Measurements from ENCODE around the gene FRYL. TPM values are rescaled to one million over a fixed set of nuclear protein-coding genes. Genes with fewer than 3 reads are reported as not detected.

FRYL gene
- total and polyA plus RNA-seq, 4 experiments from 2014 or later = 17.1 to 134 (median 83.7) TPM

- POLR2A ChIA-PET (ENCODE audit: partially characterized antibody) = no interaction called here
- H3K4me1 Mint-ChIP-seq = peaks cover 12 to 13% (median 13%) of the 10 kb centered on the region in 4 donors
- peaks cover 0 to 6% (median 0%) of the 10 kb centered on the region in 8 donors for H3K9me3 Mint-ChIP-seq
- peaks cover 35 to 42% of the 10 kb centered on the region in 2 donors for H3K27me3 Mint-ChIP-seq
- no peak for DNase-seq
- H3K27ac Mint-ChIP-seq = no peak overlapping the region
- H3K27ac ChIP-seq (ENCODE audit: low read depth, low read length) = no peak overlapping the region
- no peak overlapping the region for H3K4me3 ChIP-seq (ENCODE audit: low read length in 2 of 2)
- H3K9me3 ChIP-seq (ENCODE audit: control insufficient read depth in 1 of 2, low read length in 2 of 2) = no peaks in the 10 kb centered on the region
- CTCF ChIA-PET (ENCODE audit: partially characterized antibody) = no interaction called here
- H3K36me3 Mint-ChIP-seq = no peaks in the 10 kb centered on the region
- peaks cover 20% of the 10 kb centered on the region for H3K27me3 ChIP-seq (ENCODE audit: insufficient read depth, low read length)
- H3K36me3 ChIP-seq (ENCODE audit: insufficient read depth, low read length) = no peaks in the 10 kb centered on the region
- intact Hi-C loops (cut with micrococcal nuclease) = loop anchor here (5.0 kb wide), 1 partner anchor 139 kb away; the partner anchor contains the start of gene SLAIN2
- peaks cover 11% of the 10 kb centered on the region for H3K4me1 ChIP-seq (ENCODE audit: insufficient read depth, low read length)
- peak overlapping the region in 1 of 8 donors; percentile 22 for H3K4me3 Mint-ChIP-seq
Observed at GRCh38 chr4:48481581-48481980, 298.5 kb downstream of the FRYL start.

GRCh38 chr4:48478273-48478672 lies 301.8 kb downstream of the FRYL start:
- Histone ChIP-seq H3K36me3 (ENCODE audit: insufficient read depth, low read length) (no peaks in the 10 kb centered on the region), H3K4me1 (ENCODE audit: insufficient read depth, low read length) (no peaks in the 10 kb centered on the region), H3K27ac (ENCODE audit: low read depth, low read length) (no peak overlapping the region), H3K4me3 (ENCODE audit: low read length in 2 of 2) (no peak overlapping the region), H3K9me3 (ENCODE audit: control insufficient read depth in 1 of 2, low read length in 2 of 2) (no peaks in the 10 kb centered on the region), H3K27me3 (ENCODE audit: insufficient read depth, low read length) (peaks cover 8% of the 10 kb centered on the region)
- DNase-seq = no peak
- Mint-ChIP-seq H3K4me1 (peaks cover 0 to 4% (median 3%) of the 10 kb centered on the region in 4 donors), H3K27ac (no peak overlapping the region), H3K4me3 (no peak overlapping the region), H3K9me3 (peaks cover 0 to 4% (median 0%) of the 10 kb centered on the region in 8 donors), H3K36me3 (no peaks in the 10 kb centered on the region), H3K27me3 (peaks cover 25 to 28% of the 10 kb centered on the region in 2 donors)
- CTCF ChIA-PET (ENCODE audit: partially characterized antibody) = no interaction called here
- intact Hi-C loops (cut with micrococcal nuclease) = no loop called here
- POLR2A ChIA-PET (ENCODE audit: partially characterized antibody) = no interaction called here

GRCh38 chr4:48475770-48476169 lies 304.3 kb downstream of the FRYL start:
- no peak for DNase-seq
- Histone ChIP-seq H3K27me3 (ENCODE audit: insufficient read depth, low read length) (no peaks in the 10 kb centered on the region), H3K4me3 (ENCODE audit: low read length in 2 of 2) (no peak overlapping the region), H3K9me3 (ENCODE audit: control insufficient read depth in 1 of 2, low read length in 2 of 2) (no peaks in the 10 kb centered on the region), H3K27ac (ENCODE audit: low read depth, low read length) (no peak overlapping the region), H3K4me1 (ENCODE audit: insufficient read depth, low read length) (no peaks in the 10 kb centered on the region), H3K36me3 (ENCODE audit: insufficient read depth, low read length) (no peaks in the 10 kb centered on the region)
- Mint-ChIP-seq H3K27me3 (peaks cover 3 to 7% of the 10 kb centered on the region in 2 donors), H3K9me3 (peaks cover 0 to 2% (median 0%) of the 10 kb centered on the region in 8 donors), H3K4me1 (no peaks in the 10 kb centered on the region), H3K36me3 (no peaks in the 10 kb centered on the region), H3K4me3 (no peak overlapping the region), H3K27ac (no peak overlapping the region)
- intact Hi-C loops (cut with micrococcal nuclease) = no loop called here
- CTCF ChIA-PET (ENCODE audit: partially characterized antibody) = no interaction called here
- POLR2A ChIA-PET (ENCODE audit: partially characterized antibody) = no interaction called here

GRCh38 chr4:48472794-48473193 lies 307.3 kb downstream of the FRYL start:
- no peaks in the 10 kb centered on the region for H3K9me3 ChIP-seq (ENCODE audit: control insufficient read depth in 1 of 2, low read length in 2 of 2)
- no peaks in the 10 kb centered on the region for H3K4me1 ChIP-seq (ENCODE audit: insufficient read depth, low read length)
- CTCF ChIA-PET (ENCODE audit: partially characterized antibody) = no interaction called here
- no peak overlapping the region for H3K4me3 Mint-ChIP-seq
- no peaks in the 10 kb centered on the region for H3K36me3 ChIP-seq (ENCODE audit: insufficient read depth, low read length)
- no peak overlapping the region for H3K27ac Mint-ChIP-seq
- no peaks in the 10 kb centered on the region for H3K27me3 ChIP-seq (ENCODE audit: insufficient read depth, low read length)
- H3K27ac ChIP-seq (ENCODE audit: low read depth, low read length) = no peak overlapping the region
- no peaks in the 10 kb centered on the region for H3K36me3 Mint-ChIP-seq
- peaks cover 2 to 12% of the 10 kb centered on the region in 2 donors for H3K27me3 Mint-ChIP-seq
- peaks cover 0 to 2% (median 0%) of the 10 kb centered on the region in 8 donors for H3K9me3 Mint-ChIP-seq
- intact Hi-C loops (cut with micrococcal nuclease) = no loop called here
- DNase-seq = no peak
- no peak overlapping the region for H3K4me3 ChIP-seq (ENCODE audit: low read length in 2 of 2)
- POLR2A ChIA-PET (ENCODE audit: partially characterized antibody) = no interaction called here
- no peaks in the 10 kb centered on the region for H3K4me1 Mint-ChIP-seq

- no peaks in the 10 kb centered on the region for H3K4me1 Mint-ChIP-seq
- Histone ChIP-seq H3K27me3 (ENCODE audit: insufficient read depth, low read length) (no peaks in the 10 kb centered on the region), H3K36me3 (ENCODE audit: insufficient read depth, low read length) (no peaks in the 10 kb centered on the region), H3K4me3 (ENCODE audit: low read length in 2 of 2) (no peak overlapping the region), H3K9me3 (ENCODE audit: control insufficient read depth in 1 of 2, low read length in 2 of 2) (no peaks in the 10 kb centered on the region), H3K4me1 (ENCODE audit: insufficient read depth, low read length) (no peaks in the 10 kb centered on the region), H3K27ac (ENCODE audit: low read depth, low read length) (no peak overlapping the region)
- H3K36me3 Mint-ChIP-seq = no peaks in the 10 kb centered on the region
- peaks cover 0 to 2% (median 0%) of the 10 kb centered on the region in 8 donors for H3K9me3 Mint-ChIP-seq
- H3K4me3 Mint-ChIP-seq = peak overlapping the region in 1 of 8 donors; percentile 6
- ChIA-PET CTCF (ENCODE audit: partially characterized antibody) (no interaction called here), POLR2A (ENCODE audit: partially characterized antibody) (no interaction called here)
- intact Hi-C loops (cut with micrococcal nuclease) = no loop called here
- peaks cover 2 to 8% of the 10 kb centered on the region in 2 donors for H3K27me3 Mint-ChIP-seq
- DNase-seq = no peak
- no peak overlapping the region for H3K27ac Mint-ChIP-seq
Observed at GRCh38 chr4:48470570-48470969, 309.5 kb downstream of the FRYL start.

GRCh38 chr4:48470137-48470536 lies 309.9 kb downstream of the FRYL start:
- no peak for DNase-seq
- POLR2A ChIA-PET (ENCODE audit: partially characterized antibody) = no interaction called here
- Histone ChIP-seq H3K27ac (ENCODE audit: low read depth, low read length) (no peak overlapping the region), H3K4me1 (ENCODE audit: insufficient read depth, low read length) (no peaks in the 10 kb centered on the region), H3K27me3 (ENCODE audit: insufficient read depth, low read length) (no peaks in the 10 kb centered on the region), H3K36me3 (ENCODE audit: insufficient read depth, low read length) (no peaks in the 10 kb centered on the region), H3K9me3 (ENCODE audit: control insufficient read depth in 1 of 2, low read length in 2 of 2) (no peaks in the 10 kb centered on the region), H3K4me3 (ENCODE audit: low read length in 2 of 2) (no peak overlapping the region)
- CTCF ChIA-PET (ENCODE audit: partially characterized antibody) = no interaction called here
- no peak overlapping the region for H3K27ac Mint-ChIP-seq
- H3K27me3 Mint-ChIP-seq = peaks cover 2 to 6% of the 10 kb centered on the region in 2 donors
- H3K9me3 Mint-ChIP-seq = peaks cover 0 to 2% (median 0%) of the 10 kb centered on the region in 8 donors
- intact Hi-C loops (cut with micrococcal nuclease) = no loop called here
- no peaks in the 10 kb centered on the region for H3K36me3 Mint-ChIP-seq
- H3K4me1 Mint-ChIP-seq = no peaks in the 10 kb centered on the region
- H3K4me3 Mint-ChIP-seq = no peak overlapping the region

GRCh38 chr4:48467891-48468290 lies 312.2 kb downstream of the FRYL start:
- no peak overlapping the region for H3K4me3 Mint-ChIP-seq

GRCh38 chr4:48467442-48467841 lies 312.6 kb downstream of the FRYL start:
- H3K27me3 ChIP-seq (ENCODE audit: insufficient read depth, low read length) = no peaks in the 10 kb centered on the region
- H3K4me1 ChIP-seq (ENCODE audit: insufficient read depth, low read length) = no peaks in the 10 kb centered on the region
- peaks cover 0 to 5% (median 2%) of the 10 kb centered on the region in 8 donors for H3K9me3 Mint-ChIP-seq
- CTCF ChIA-PET (ENCODE audit: partially characterized antibody) = no interaction called here
- H3K4me3 ChIP-seq (ENCODE audit: low read length in 2 of 2) = no peak overlapping the region
- POLR2A ChIA-PET (ENCODE audit: partially characterized antibody) = no interaction called here
- intact Hi-C loops (cut with micrococcal nuclease) = no loop called here
- no peaks in the 10 kb centered on the region for H3K4me1 Mint-ChIP-seq
- H3K36me3 Mint-ChIP-seq = no peaks in the 10 kb centered on the region
- H3K27ac ChIP-seq (ENCODE audit: low read depth, low read length) = no peak overlapping the region
- H3K4me3 Mint-ChIP-seq = no peak overlapping the region
- no peak for DNase-seq
- no peaks in the 10 kb centered on the region for H3K9me3 ChIP-seq (ENCODE audit: control insufficient read depth in 1 of 2, low read length in 2 of 2)
- no peak overlapping the region for H3K27ac Mint-ChIP-seq
- peaks cover 2 to 6% of the 10 kb centered on the region in 2 donors for H3K27me3 Mint-ChIP-seq
- no peaks in the 10 kb centered on the region for H3K36me3 ChIP-seq (ENCODE audit: insufficient read depth, low read length)

More at GRCh38 chr4:48467891-48468290, 312.2 kb downstream of the FRYL start:
- Histone ChIP-seq H3K4me1 (ENCODE audit: insufficient read depth, low read length) (no peaks in the 10 kb centered on the region), H3K27me3 (ENCODE audit: insufficient read depth, low read length) (no peaks in the 10 kb centered on the region), H3K36me3 (ENCODE audit: insufficient read depth, low read length) (no peaks in the 10 kb centered on the region), H3K9me3 (ENCODE audit: control insufficient read depth in 1 of 2, low read length in 2 of 2) (no peaks in the 10 kb centered on the region), H3K27ac (ENCODE audit: low read depth, low read length) (no peak overlapping the region), H3K4me3 (ENCODE audit: low read length in 2 of 2) (no peak overlapping the region)
- Mint-ChIP-seq H3K27ac (no peak overlapping the region), H3K9me3 (peaks cover 0 to 5% (median 2%) of the 10 kb centered on the region in 8 donors), H3K4me1 (no peaks in the 10 kb centered on the region), H3K27me3 (peaks cover 2 to 6% of the 10 kb centered on the region in 2 donors), H3K36me3 (no peaks in the 10 kb centered on the region)
- DNase-seq = no peak
- intact Hi-C loops (cut with micrococcal nuclease) = no loop called here
- ChIA-PET CTCF (ENCODE audit: partially characterized antibody) (interaction anchor here (0.7 kb wide), 1 partner anchor 696 kb away, joined by 4 read pairs; no protein-coding TSS in a partner anchor), POLR2A (ENCODE audit: partially characterized antibody) (no interaction called here)

All from CD4-positive, alpha-beta memory T cell (primary cell).